ENCODE results near the gene E2F4.

E2F4 gene

GRCh38 chr16:67157892-67158635 is 33.9 kb upstream of the E2F4 start:
- DNase-seq, result no peak

GRCh38 chr16:67158637-67159600 is 33.0 kb upstream of the E2F4 start:
- peak; percentile 95 to 97 (median 97) for DNase-seq

DNA sequence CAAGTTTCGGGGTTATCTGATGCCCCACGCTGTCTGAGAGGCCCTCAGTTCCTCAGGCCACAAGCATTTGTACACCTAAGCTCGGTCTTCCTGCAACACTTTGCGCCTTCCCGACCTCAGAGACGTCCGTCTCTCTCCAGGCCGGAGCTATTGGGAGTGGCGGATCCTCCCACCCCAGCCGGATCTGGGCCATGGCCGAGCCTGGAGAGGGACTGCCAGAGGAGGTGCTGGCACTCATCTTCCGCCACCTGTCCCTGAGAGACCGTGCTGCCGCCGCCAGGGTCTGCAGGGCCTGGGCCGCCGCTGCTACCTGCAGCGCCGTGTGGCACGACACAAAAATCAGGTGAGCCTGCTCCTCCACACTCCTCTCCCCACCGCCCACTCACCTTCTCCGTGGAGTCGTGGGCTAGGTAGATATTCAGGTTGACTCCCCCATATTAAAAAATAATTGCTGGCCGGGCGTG is 30.3 kb upstream of the E2F4 start:
- DNase-seq, result no peak

DNA sequence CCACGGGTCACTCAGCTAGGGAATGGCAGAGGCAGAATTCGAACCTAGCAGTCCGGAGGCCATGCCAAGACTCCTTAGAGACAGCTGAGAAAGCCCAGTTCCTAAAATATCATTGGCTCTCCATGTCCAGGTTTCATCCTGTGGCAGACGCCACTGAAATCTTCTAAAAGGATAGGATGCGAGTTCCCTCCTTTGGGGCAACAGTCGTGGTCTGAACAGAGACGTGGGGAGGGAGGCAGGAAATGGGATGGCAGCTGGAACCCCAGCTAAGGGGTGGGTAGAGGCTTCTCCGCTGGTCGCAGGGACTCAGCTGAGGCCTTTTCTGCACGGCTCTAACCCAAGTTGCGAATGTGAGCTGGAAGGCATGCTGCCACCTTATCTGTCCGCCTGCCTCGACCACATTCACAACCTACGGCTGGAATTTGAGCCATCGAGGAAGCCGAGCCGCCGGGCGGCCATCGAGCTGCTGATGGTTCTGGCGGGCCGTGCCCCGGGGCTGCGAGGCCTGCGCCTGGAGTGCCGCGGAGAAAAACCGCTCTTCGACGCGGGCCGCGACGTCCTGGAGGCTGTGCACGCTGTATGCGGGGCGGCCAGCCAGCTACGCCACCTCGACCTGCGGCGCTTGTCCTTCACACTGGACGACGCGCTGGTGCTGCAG is 29.3 kb upstream of the E2F4 start:
- DNase-seq, result peak in 2 of 3 donors; percentile 43 to 52

- peak in 2 of 3 donors; percentile 48 to 63 for DNase-seq
These were observed 28.6 kb upstream of the E2F4 start for GRCh38 chr16:67163164-67163998.

- DNase-seq, result peak in 1 of 3 donors; percentile 21
These were observed 27.9 kb upstream of the E2F4 start for GRCh38 chr16:67163999-67164558.

GRCh38 chr16:67164599-67165061 is 27.3 kb upstream of the E2F4 start, which contains the start of gene HSF4:
Gene HSF4, plus strand, starts transcription at chr16:67164745. Its CDS starts 67 bp downstream, at chr16:67164812.
- DNase-seq, result peak; percentile 74 to 91 (median 78)

DNA sequence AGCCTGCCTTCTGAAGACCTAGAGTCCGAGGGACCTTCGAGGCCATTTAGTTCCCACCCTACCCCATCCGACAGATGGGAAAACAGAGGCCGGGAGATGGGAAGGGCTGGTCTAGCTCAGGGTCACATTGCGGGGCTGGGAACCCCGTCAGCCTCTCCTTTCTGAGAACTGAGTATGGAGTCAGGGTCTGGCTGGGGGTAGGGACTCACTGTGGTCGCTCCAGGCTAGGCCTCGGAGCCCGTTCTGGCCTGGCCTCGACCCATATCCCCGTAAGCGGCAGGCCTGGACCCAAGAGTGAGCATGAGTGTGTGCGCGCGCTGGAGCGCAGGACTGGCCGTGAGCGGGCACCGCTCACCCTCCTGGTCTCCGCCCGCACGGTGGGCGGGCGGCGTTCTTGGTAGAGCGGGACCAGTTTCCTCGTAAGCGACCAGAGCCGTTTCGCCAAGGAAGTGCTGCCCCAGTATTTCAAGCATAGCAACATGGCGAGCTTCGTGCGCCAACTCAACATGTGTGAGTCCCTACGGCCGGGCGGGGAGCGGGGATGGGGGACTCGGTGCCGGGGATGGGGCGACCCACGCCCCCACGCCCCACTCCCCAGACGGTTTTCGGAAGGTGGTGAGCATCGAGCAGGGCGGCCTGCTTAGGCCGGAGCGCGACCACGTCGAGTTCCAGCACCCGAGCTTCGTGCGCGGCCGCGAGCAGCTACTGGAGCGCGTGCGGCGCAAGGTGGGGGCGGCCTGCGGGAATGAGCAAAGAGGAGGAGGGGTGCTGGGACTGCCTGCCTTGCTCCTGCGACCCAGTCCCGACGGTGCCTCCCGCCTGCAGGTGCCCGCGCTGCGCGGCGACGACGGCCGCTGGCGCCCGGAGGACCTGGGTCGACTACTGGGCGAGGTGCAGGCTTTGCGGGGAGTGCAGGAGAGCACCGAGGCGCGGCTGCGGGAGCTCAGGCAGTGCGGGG is 26.6 kb upstream of the E2F4 start:
- peak in 1 of 3 donors; percentile 46 for DNase-seq

- DNase-seq, result no peak
These were observed 25.8 kb upstream of the E2F4 start for GRCh38 chr16:67166110-67166547.

DNA sequence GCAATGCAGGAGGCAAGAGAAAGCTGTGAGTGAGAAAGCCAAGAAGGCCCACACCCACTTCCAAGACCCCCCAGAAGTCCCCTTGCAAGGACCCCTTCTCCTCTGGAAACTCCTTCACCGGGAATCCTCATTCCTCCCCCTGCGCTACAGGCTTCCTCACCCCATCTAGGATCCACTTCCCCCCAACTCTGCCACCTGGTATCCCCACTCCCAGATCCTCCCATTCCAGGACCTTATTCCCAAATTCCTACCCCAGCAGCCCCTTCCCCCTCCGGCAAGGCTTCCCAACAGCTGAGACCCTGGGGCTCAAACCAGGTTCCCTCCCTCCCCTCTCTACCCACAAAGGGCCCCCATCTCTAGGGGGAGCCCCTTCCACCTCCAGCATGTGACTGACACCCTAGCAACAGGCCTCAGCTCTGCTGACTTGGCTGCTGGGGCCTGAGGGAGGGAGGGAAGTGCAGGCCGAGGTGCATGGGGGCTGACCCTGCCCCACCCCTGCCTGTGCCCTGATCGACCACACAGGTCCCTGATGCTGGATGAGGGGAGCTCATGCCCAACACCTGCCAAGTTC is 25.3 kb upstream of the E2F4 start:
- DNase-seq, result peak in 1 of 3 donors; percentile 41

- DNase-seq, result no peak
These were observed 24.4 kb upstream of the E2F4 start for GRCh38 chr16:67167588-67167987.

- no peak for DNase-seq
These were observed 22.9 kb upstream of the E2F4 start for GRCh38 chr16:67169011-67169451.

- DNase-seq, result peak in 2 of 3 donors; percentile 38 to 69
These were observed 22.2 kb upstream of the E2F4 start for GRCh38 chr16:67169642-67170167.

GRCh38 chr16:67170168-67170948 is 21.6 kb upstream of the E2F4 start, which contains the start of gene NOL3:
Gene NOL3, plus strand, starts transcription at chr16:67170538.
- DNase-seq, result peak; percentile 92 to 98 (median 96)

- peak in 2 of 3 donors; percentile 45 to 57 for DNase-seq
These were observed 20.9 kb upstream of the E2F4 start for GRCh38 chr16:67170949-67171649.

DNA sequence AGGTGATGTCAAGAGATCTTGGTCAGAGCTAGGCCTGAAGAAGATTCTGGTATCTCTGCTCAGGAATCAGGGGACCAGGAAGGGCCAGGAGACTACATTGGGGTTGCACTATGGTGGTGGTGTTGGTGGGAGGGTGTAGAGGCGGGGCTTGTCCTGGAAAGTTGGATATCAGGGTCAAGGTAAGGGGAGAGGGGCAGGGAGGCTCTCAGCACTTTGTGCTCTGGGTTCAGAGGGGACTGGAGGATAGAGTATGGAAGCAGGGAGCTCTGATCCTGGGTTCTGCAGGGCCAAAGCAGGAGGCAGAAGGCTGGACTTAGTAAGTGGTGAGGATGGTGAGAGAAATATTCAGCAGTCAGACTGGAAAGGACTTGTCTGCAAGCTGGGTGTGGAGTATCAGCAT is 18.6 kb upstream of the E2F4 start:
- DNase-seq, result no peak

DNA sequence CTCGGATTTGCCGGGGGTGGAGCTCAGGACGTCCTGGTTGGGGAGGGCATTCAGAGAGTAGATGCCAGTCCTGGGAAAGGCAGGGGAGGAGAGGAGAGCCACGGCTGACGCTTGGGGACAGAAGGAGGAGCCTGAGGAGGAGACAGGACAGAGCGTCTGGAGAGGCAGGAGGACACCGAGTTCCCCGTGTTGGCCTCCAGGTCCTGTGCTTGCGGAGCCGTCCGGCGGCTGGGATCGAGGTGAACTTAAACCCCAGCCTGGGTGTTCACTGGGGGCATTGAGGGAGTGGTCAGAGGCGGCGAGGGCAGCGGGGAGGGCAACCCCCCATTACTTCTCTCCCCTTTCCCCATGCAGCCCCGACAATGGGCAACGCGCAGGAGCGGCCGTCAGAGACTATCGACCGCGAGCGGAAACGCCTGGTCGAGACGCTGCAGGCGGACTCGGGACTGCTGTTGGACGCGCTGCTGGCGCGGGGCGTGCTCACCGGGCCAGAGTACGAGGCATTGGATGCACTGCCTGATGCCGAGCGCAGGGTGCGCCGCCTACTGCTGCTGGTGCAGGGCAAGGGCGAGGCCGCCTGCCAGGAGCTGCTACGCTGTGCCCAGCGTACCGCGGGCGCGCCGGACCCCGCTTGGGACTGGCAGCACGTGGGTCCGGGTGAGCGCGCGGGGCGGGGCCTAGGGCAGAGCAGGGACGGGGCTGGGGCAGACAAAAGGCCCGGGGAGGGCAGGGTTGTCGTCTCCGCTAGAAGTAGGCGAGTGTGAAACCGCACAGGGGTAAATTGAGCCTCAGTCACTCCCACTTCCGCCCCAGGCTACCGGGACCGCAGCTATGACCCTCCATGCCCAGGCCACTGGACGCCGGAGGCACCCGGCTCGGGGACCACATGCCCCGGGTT is 17.9 kb upstream of the E2F4 start:
- peak; percentile 73 to 82 (median 74) for DNase-seq

Data from suppressor macrophage treated with lipopolysaccharide for 1 hour (primary cell).